OCI-LY7 (cell line): ENCODE data around the gene SRD5A3. TPM values are rescaled to one million over a fixed set of nuclear protein-coding genes. Genes with fewer than 3 reads are reported as not detected.

Experiments used
- BruUV-seq: library from RNA; stranded (reverse); fragments of 400-500 nt; replicated peaks from 2 replicates; lab custom pipeline; 2021; lab: Mats Ljungman, UMichigan
- CTCF ChIA-PET: fragments of 300-600 bp; sonication (Branson Sonifier 250); formaldehyde crosslinking; loops from one replicate; lab custom pipeline; 2022; ENCODE audit warnings: antibody characterized with exemption; ENCODE audit not compliant: unreplicated experiment; lab: Charles Lee
- POLR2A ChIA-PET: fragments of 300-600 bp; sonication (Branson Sonifier 250); formaldehyde crosslinking; loops from one replicate; lab custom pipeline; 2022; ENCODE audit warnings: antibody characterized with exemption; lab: Charles Lee
- DNase-seq: peaks from one replicate; pipeline ENCODE4 v3.0.0-alpha.2; 2015; ENCODE audit warnings: low spot score
- H2AFZ ChIP-seq: fragments of 200-600 bp; sonication (generic), shearing (Covaris generic); 2 replicates; pipeline ENCODE4 v1.6.1; 2014; ENCODE audit warnings: mild to moderate bottlenecking, antibody characterized with exemption, low read length, moderate library complexity
- H3K27ac ChIP-seq: fragments of 200-600 bp; sonication (generic); 2 replicates; pipeline ENCODE4 v1.5.1; 2014; ENCODE audit warnings: mixed run types, low read depth, mild to moderate bottlenecking, moderate library complexity, low read length, inconsistent platforms; ENCODE audit not compliant: poor library complexity, severe bottlenecking
- H3K36me3 ChIP-seq: fragments of 200-600 bp; sonication (generic); 2 replicates; pipeline ENCODE4 v1.6.1; 2014; ENCODE audit warnings: mild to moderate bottlenecking, antibody characterized with exemption, low read length, moderate library complexity, mixed read lengths; ENCODE audit not compliant: insufficient read depth
- H3K4me1 ChIP-seq: fragments of 200-600 bp; sonication (generic); 2 replicates; pipeline ENCODE4 v1.5.1; 2014; ENCODE audit warnings: mild to moderate bottlenecking, low read length; ENCODE audit not compliant: insufficient read depth, poor library complexity, severe bottlenecking
- H3K4me2 ChIP-seq: fragments of 200-600 bp; sonication (generic); 2 replicates; pipeline ENCODE4 v1.6.1; 2014; ENCODE audit warnings: mild to moderate bottlenecking, low read length
- H3K4me3 ChIP-seq: fragments of 200-600 bp; sonication (generic); 2 replicates; pipeline ENCODE4 v1.5.1; 2014; ENCODE audit warnings: mild to moderate bottlenecking, low read depth, low read length; ENCODE audit not compliant: poor library complexity, severe bottlenecking
- H3K79me2 ChIP-seq: fragments of 200-600 bp; sonication (generic); 2 replicates; pipeline ENCODE4 v1.6.1; 2016; ENCODE audit warnings: low read depth, mild to moderate bottlenecking, low read length, moderate library complexity, mixed read lengths; ENCODE audit not compliant: insufficient read depth
- H3K9me2 ChIP-seq: fragments of 200-600 bp; sonication (generic); 2 replicates; pipeline ENCODE4 v1.6.1; 2016; ENCODE audit warnings: mild to moderate bottlenecking, low read length, mixed read lengths; ENCODE audit not compliant: insufficient read depth
- H3K9me3 ChIP-seq: fragments of 200-600 bp; sonication (generic); 2 replicates; pipeline ENCODE4 v1.6.1; 2014; ENCODE audit warnings: mild to moderate bottlenecking, mixed run types, low read length, mixed read lengths
- H4K20me1 ChIP-seq: fragments of 200-600 bp; sonication (generic); 2 replicates; pipeline ENCODE4 v1.6.1; 2014; ENCODE audit warnings: mild to moderate bottlenecking, antibody characterized with exemption, low read length, moderate library complexity, mixed read lengths; ENCODE audit not compliant: insufficient read depth
- CTCF ChIP-seq: fragments of 200-600 bp; sonication (generic); conservative IDR thresholded peaks from 2 replicates; pipeline ENCODE4 v1.5.1; 2014; ENCODE audit warnings: mild to moderate bottlenecking, antibody characterized with exemption, low read length, moderate library complexity, mixed read lengths
- EZH2phosphoT487 ChIP-seq: fragments of 200-600 bp; sonication (generic); IDR thresholded peaks from 2 replicates; pipeline ENCODE4 v1.6.1; 2018; ENCODE audit warnings: low read depth, borderline replicate concordance, mild to moderate bottlenecking, mixed run types, antibody characterized with exemption, low read length, moderate library complexity, mixed read lengths
- intact Hi-C: fragments of 100-400 bp; cut with micrococcal nuclease; formaldehyde crosslinking; loops from one replicate; pipeline ENCODE4 v1.10.0; 2022; ENCODE audit not compliant: unreplicated experiment
- total RNA-seq, 2 experiments: library from RNA; depleted of rRNA in 1 of 2; stranded (reverse); fragments of >200 nt in 1 of 2; shearing (Covaris generic) in 1 of 2; gene quantifications; 2 replicates each; pipeline ENCODE4 v1.2.3, GENCODE V29; 2014 to 2022

SRD5A3 gene
- total RNA-seq, 2 experiments from 2014 or later = 3.9 to 15.3 TPM

DNA sequence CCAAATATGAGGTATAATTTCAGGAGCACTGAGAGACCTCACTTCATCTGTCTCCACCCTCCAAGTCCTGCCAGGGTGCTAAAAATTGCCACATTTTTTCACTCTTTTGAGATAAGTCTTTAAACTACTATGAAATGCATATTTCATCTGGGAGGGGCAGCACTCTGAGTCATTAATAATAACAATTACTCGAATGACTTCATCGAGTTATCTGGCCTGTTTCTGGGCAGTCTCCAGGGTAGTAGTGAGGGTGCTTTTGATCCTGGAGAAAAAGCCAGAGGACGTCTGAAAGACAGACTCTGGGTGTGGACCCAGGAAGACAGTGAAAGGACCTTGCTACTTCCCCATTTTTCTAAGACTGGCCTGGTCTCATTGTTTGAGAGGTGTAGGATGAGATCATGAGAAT is 42.3 kb upstream of the SRD5A3 start:
- Histone ChIP-seq H3K4me1 (no peaks in the 10 kb centered on the region), H3K9me3 (no peaks in the 10 kb centered on the region), H3K4me3 (no peak overlapping the region), H4K20me1 (no peaks in the 10 kb centered on the region), H3K36me3 (no peaks in the 10 kb centered on the region), H3K9me2 (no peaks in the 10 kb centered on the region), H3K79me2 (no peaks in the 10 kb centered on the region), H3K27ac (no peak overlapping the region), H3K4me2 (no peak overlapping the region), H2AFZ (no peak overlapping the region)
- BruUV-seq = no TSS peak
- DNase-seq = no peak
- ChIA-PET CTCF (no interaction called here), POLR2A (interaction anchor here (0.6 kb wide), 1 partner anchor 125 kb away, joined by 4 read pairs; no protein-coding TSS in a partner anchor)
- TF ChIP-seq CTCF (no peak), EZH2phosphoT487 (no peak)
- intact Hi-C loops = no loop called here

DNA sequence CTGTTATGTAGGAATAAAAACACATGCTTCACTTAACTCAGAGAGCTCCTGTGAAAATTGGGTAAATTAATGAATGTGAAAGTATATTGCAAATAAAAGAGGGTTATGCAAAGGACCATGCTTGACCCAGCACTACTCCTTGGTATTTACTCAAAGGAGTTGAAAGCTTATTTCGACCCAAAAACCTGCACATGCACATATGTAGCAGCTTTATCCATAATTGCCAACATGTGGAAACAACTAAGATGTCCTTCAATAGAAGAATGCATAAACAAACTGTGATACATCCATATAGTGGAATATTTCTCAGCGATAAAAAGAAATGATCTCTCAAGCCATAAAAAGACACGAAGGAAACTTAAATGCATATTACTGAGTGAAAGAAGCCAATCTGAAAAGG is 41.7 kb upstream of the SRD5A3 start:
- H3K79me2 ChIP-seq = no peaks in the 10 kb centered on the region
- no peak overlapping the region for H3K27ac ChIP-seq
- TF ChIP-seq CTCF = no peak
- TF ChIP-seq EZH2phosphoT487 = no peak
- H3K4me3 ChIP-seq = no peak overlapping the region
- BruUV-seq = no TSS peak
- DNase-seq = no peak
- ChIA-PET CTCF (no interaction called here), POLR2A (interaction anchor here (0.6 kb wide), 1 partner anchor 124 kb away, joined by 4 read pairs; no protein-coding TSS in a partner anchor)
- intact Hi-C loops = no loop called here
- no peaks in the 10 kb centered on the region for H3K9me3 ChIP-seq
- H3K4me1 ChIP-seq = no peaks in the 10 kb centered on the region
- H2AFZ ChIP-seq = no peak overlapping the region
- H3K36me3 ChIP-seq = no peaks in the 10 kb centered on the region
- H4K20me1 ChIP-seq = no peaks in the 10 kb centered on the region
- no peak overlapping the region for H3K4me2 ChIP-seq
- H3K9me2 ChIP-seq = no peaks in the 10 kb centered on the region

GRCh38 chr4:55308071-55308470 is 38.0 kb upstream of the SRD5A3 start:
- DNase-seq = no peak
- Histone ChIP-seq H4K20me1 (no peaks in the 10 kb centered on the region), H3K36me3 (no peaks in the 10 kb centered on the region), H3K79me2 (no peaks in the 10 kb centered on the region), H3K27ac (no peak overlapping the region), H3K9me3 (no peaks in the 10 kb centered on the region), H3K4me3 (no peak overlapping the region), H3K4me2 (no peak overlapping the region), H2AFZ (no peak overlapping the region), H3K9me2 (no peaks in the 10 kb centered on the region), H3K4me1 (no peaks in the 10 kb centered on the region)
- intact Hi-C loops = no loop called here
- POLR2A ChIA-PET = no interaction called here
- TF ChIP-seq CTCF (no peak), EZH2phosphoT487 (no peak)
- no TSS peak for BruUV-seq
- CTCF ChIA-PET = no interaction called here
